Measurements from ENCODE around the gene GRIK4.
A peak's percentile ranks its signal among the peaks of the same experiment; 100 is the strongest.

Gene GRIK4

GRCh38 chr11:120658071-120658423 lies 146.5 kb downstream of the GRIK4 start:
- TF ChIP-seq TAF1 (IDR thresholded peaks at IDR 0.05; ENCODE audit: borderline replicate concordance, low read depth, low read length) (no peak), POLR2A (IDR thresholded peaks at IDR 0.05; ENCODE audit: low read depth, low read length) (no peak), POLR2AphosphoS5 (IDR thresholded peaks at IDR 0.05; ENCODE audit: low read depth, low read length) (no peak)
- FAIRE-seq (peak; percentile 95), DNase-seq (ENCODE audit: insufficient read length) (no peak)

- DNase-seq (ENCODE audit: insufficient read length): no peak
- TF ChIP-seq TAF1 (IDR thresholded peaks at IDR 0.05; ENCODE audit: borderline replicate concordance, low read depth, low read length) (no peak), POLR2A (IDR thresholded peaks at IDR 0.05; ENCODE audit: low read depth, low read length) (no peak), POLR2AphosphoS5 (IDR thresholded peaks at IDR 0.05; ENCODE audit: low read depth, low read length) (no peak)
- no peak for FAIRE-seq
Observed at GRCh38 chr11:120659076-120659475, 147.5 kb downstream of the GRIK4 start.

GRCh38 chr11:120660024-120660565 lies 148.5 kb downstream of the GRIK4 start:
- peak; percentile 85 for FAIRE-seq
- peak; percentile 50 for DNase-seq (ENCODE audit: insufficient read length)
- TF ChIP-seq POLR2AphosphoS5 (IDR thresholded peaks at IDR 0.05; ENCODE audit: low read depth, low read length): no peak
- no peak for TF ChIP-seq POLR2A (IDR thresholded peaks at IDR 0.05; ENCODE audit: low read depth, low read length)
- no peak for TF ChIP-seq TAF1 (IDR thresholded peaks at IDR 0.05; ENCODE audit: borderline replicate concordance, low read depth, low read length)

- DNase-seq (ENCODE audit: insufficient read length) (no peak), FAIRE-seq (no peak)
- TF ChIP-seq POLR2A (IDR thresholded peaks at IDR 0.05; ENCODE audit: low read depth, low read length) (no peak), TAF1 (IDR thresholded peaks at IDR 0.05; ENCODE audit: borderline replicate concordance, low read depth, low read length) (no peak), POLR2AphosphoS5 (IDR thresholded peaks at IDR 0.05; ENCODE audit: low read depth, low read length) (no peak)
Observed at GRCh38 chr11:120662071-120662676, 150.6 kb downstream of the GRIK4 start.

GRCh38 chr11:120663142-120663541 lies 151.6 kb downstream of the GRIK4 start:
- DNase-seq (ENCODE audit: insufficient read length): no peak
- TF ChIP-seq POLR2AphosphoS5 (IDR thresholded peaks at IDR 0.05; ENCODE audit: low read depth, low read length) (no peak), POLR2A (IDR thresholded peaks at IDR 0.05; ENCODE audit: low read depth, low read length) (no peak), TAF1 (IDR thresholded peaks at IDR 0.05; ENCODE audit: borderline replicate concordance, low read depth, low read length) (no peak)
- FAIRE-seq: no peak

- DNase-seq (ENCODE audit: insufficient read length) (no peak), FAIRE-seq (no peak)
- no peak for TF ChIP-seq POLR2A (IDR thresholded peaks at IDR 0.05; ENCODE audit: low read depth, low read length)
- TF ChIP-seq TAF1 (IDR thresholded peaks at IDR 0.05; ENCODE audit: borderline replicate concordance, low read depth, low read length): no peak
- TF ChIP-seq POLR2AphosphoS5 (IDR thresholded peaks at IDR 0.05; ENCODE audit: low read depth, low read length): no peak
Observed at GRCh38 chr11:120666121-120666639, 154.6 kb downstream of the GRIK4 start.

- FAIRE-seq (peak; percentile 54), DNase-seq (ENCODE audit: insufficient read length) (no peak)
- no peak for TF ChIP-seq TAF1 (IDR thresholded peaks at IDR 0.05; ENCODE audit: borderline replicate concordance, low read depth, low read length)
- TF ChIP-seq POLR2A (IDR thresholded peaks at IDR 0.05; ENCODE audit: low read depth, low read length): no peak
- no peak for TF ChIP-seq POLR2AphosphoS5 (IDR thresholded peaks at IDR 0.05; ENCODE audit: low read depth, low read length)
Observed at GRCh38 chr11:120667281-120667680, 155.7 kb downstream of the GRIK4 start.

GRCh38 chr11:120667934-120668333 lies 156.4 kb downstream of the GRIK4 start:
- DNase-seq (ENCODE audit: insufficient read length): no peak
- no peak for FAIRE-seq
- TF ChIP-seq TAF1 (IDR thresholded peaks at IDR 0.05; ENCODE audit: borderline replicate concordance, low read depth, low read length): no peak
- TF ChIP-seq POLR2AphosphoS5 (IDR thresholded peaks at IDR 0.05; ENCODE audit: low read depth, low read length): no peak
- TF ChIP-seq POLR2A (IDR thresholded peaks at IDR 0.05; ENCODE audit: low read depth, low read length): no peak

GRCh38 chr11:120668537-120668936 lies 157.0 kb downstream of the GRIK4 start:
- DNase-seq (ENCODE audit: insufficient read length): no peak
- TF ChIP-seq TAF1 (IDR thresholded peaks at IDR 0.05; ENCODE audit: borderline replicate concordance, low read depth, low read length): no peak
- TF ChIP-seq POLR2A (IDR thresholded peaks at IDR 0.05; ENCODE audit: low read depth, low read length): no peak
- TF ChIP-seq POLR2AphosphoS5 (IDR thresholded peaks at IDR 0.05; ENCODE audit: low read depth, low read length): no peak
- FAIRE-seq: no peak

- no peak for DNase-seq (ENCODE audit: insufficient read length)
- TF ChIP-seq POLR2AphosphoS5 (IDR thresholded peaks at IDR 0.05; ENCODE audit: low read depth, low read length) (no peak), POLR2A (IDR thresholded peaks at IDR 0.05; ENCODE audit: low read depth, low read length) (no peak), TAF1 (IDR thresholded peaks at IDR 0.05; ENCODE audit: borderline replicate concordance, low read depth, low read length) (no peak)
- no peak for FAIRE-seq
Observed at GRCh38 chr11:120674542-120674941, 163.0 kb downstream of the GRIK4 start.

- TF ChIP-seq POLR2A (IDR thresholded peaks at IDR 0.05; ENCODE audit: low read depth, low read length) (no peak), TAF1 (IDR thresholded peaks at IDR 0.05; ENCODE audit: borderline replicate concordance, low read depth, low read length) (no peak), POLR2AphosphoS5 (IDR thresholded peaks at IDR 0.05; ENCODE audit: low read depth, low read length) (no peak)
- DNase-seq (ENCODE audit: insufficient read length) (no peak), FAIRE-seq (no peak)
Observed at GRCh38 chr11:120675171-120675570, 163.6 kb downstream of the GRIK4 start.

- DNase-seq (ENCODE audit: insufficient read length): no peak
- TF ChIP-seq TAF1 (IDR thresholded peaks at IDR 0.05; ENCODE audit: borderline replicate concordance, low read depth, low read length) (no peak), POLR2A (IDR thresholded peaks at IDR 0.05; ENCODE audit: low read depth, low read length) (no peak), POLR2AphosphoS5 (IDR thresholded peaks at IDR 0.05; ENCODE audit: low read depth, low read length) (no peak)
- FAIRE-seq: peak; percentile 24
Observed at GRCh38 chr11:120676991-120677390, 165.4 kb downstream of the GRIK4 start.

Data from GM12892 (cell line).